GM18519 (cell line): ENCODE measurements around the gene RBL1.

ENCODE experiments used
- ATAC-seq: cut with Tn5 transposase; IDR thresholded peaks from one replicate; pipeline ENCODE4 v1.9.1; 2021; ENCODE audit warnings: mild to moderate bottlenecking, moderate library complexity; ENCODE audit not compliant: unreplicated experiment, low FRiP score

The RBL1 gene

GRCh38 chr20:36951979-36952738 lies 143.6 kb downstream of the RBL1 start:
- ATAC-seq, result no peak

DNA sequence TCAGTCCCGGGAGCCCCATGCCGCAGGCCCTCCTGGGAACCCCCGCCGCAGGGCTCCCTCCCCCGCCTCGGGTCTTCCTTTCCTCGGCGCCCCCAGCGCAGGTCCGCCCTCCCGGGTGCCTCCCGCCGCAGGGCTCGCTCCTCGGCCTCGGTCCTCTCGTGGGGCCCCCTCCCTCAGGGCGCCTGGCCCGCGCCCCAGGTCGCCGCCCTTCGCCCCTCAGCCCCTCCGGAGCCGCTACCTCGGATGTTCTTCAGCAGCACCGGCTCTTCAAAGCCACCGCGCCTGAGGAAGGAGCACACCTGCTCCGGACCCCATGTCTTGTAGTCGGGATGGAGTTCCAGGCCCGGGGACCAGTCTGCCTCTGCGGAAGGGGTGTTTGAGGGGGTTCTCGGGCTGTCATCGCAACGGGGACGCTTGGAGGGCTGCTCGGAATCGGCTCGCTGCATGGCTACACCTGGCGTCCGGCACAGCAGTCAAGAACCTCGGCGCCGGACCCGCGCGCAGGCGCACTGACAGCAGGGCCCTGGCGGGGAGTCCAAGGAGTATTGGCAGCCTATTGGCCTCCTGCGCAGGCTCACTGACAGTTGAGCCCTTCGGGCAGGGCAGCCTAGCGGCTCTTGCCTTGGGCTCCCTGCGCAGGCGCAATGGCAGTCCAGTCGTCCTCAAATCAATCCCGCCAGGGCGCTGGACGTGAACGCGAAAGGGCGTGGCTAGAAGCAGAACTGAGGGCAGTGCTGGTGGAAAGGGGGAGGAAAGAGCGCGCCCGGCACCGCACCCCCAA lies 144.4 kb downstream of the RBL1 start, which contains the start of gene SAMHD1:
Gene SAMHD1 (minus strand): TSS at position 511 of the 781 bp plus-strand sequence. CDS start 65 bp downstream, at position 446.
- ATAC-seq, result peak; percentile 90

DNA sequence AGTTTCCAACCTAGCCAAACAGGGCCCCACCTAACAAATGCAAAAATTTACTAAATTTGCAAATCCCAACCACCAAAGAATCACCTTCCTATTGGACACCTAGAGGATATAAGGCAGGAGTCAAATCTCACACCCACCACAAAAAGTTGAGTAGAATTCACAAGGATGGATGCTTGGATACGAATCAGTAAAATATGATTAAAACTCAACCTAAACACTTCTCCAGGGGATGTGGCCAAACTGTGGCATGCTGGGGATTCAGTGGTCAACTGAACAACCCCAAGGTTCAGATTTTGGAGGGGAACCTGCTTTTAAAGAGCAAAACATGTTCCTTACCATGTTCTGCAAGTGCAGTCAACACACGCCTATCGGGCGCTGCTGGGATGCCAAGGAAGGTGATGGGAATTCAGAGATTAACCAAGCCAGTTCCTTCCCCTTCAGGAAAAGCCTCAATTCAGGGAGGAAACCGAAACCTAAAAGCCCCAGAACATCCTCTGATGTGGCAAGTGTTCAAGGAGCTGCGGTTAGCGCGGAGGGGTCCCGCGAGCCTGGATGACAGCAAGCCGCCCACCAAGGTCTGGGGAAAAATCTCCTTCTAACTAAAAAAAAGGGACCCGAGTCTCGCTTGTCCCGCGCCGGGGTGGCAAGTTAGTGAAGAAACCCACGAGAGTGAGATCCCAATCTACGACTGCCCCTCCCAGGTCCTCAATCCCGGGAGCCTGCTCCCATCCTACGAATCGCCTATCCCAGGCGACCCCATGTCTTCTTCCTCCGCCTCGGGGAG lies 145.2 kb downstream of the RBL1 start:
- ATAC-seq, result no peak
